HG03139 (cell line): ENCODE data around the gene FARP1.

ENCODE experiments used
- ATAC-seq: cut with Tn5 transposase; IDR thresholded peaks from one replicate; pipeline ENCODE4 v1.9.1; 2021; ENCODE audit not compliant: unreplicated experiment

FARP1 gene

GRCh38 chr13:98474292-98474691 lies 331.4 kb downstream of the FARP1 start:
- ATAC-seq = no peak

DNA sequence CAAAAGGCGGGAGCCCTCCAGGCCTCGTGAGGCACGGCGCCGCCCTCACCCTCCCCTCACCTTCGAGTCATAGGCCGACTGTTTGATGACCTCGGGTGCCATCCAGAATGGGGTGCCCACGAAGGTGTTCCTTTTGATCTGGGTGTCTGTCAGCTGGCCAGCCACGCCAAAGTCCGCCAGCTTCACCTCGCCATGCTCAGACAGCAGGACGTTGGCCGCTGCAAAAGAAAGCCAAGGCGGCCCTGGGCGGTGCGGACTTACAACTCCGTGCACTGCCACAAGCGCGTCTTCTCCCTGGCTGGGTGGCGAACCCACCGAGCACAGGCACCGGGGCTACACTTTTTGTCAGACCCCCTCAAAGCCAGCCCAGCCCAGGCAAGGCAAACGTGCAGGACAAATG lies 331.9 kb downstream of the FARP1 start:
- no peak for ATAC-seq

DNA sequence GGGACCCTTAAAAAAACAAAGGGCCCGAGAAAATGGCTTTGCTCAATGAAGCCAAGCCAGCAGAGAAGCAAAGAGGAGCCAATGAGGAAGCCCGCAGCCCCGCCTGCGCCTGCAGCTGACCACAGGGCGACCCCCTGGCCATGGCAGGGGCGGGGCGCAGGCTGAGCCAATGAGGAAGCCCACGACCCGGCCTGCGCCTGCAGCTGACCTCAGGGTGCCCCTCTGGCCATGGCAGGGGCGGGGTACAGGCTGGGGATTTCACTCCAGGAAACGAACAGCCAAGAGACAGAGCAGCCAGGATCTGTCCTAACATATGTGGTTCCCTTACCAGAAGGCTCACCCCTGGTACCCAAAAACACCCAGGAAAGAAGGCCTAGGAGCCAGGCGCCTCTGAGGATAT lies 332.6 kb downstream of the FARP1 start:
- ATAC-seq = no peak

- peak; percentile 31 for ATAC-seq
Measured at GRCh38 chr13:98476106-98476505, 333.2 kb downstream of the FARP1 start.

- peak; percentile 96 for ATAC-seq
Measured at GRCh38 chr13:98476538-98476966, 333.7 kb downstream of the FARP1 start.

DNA sequence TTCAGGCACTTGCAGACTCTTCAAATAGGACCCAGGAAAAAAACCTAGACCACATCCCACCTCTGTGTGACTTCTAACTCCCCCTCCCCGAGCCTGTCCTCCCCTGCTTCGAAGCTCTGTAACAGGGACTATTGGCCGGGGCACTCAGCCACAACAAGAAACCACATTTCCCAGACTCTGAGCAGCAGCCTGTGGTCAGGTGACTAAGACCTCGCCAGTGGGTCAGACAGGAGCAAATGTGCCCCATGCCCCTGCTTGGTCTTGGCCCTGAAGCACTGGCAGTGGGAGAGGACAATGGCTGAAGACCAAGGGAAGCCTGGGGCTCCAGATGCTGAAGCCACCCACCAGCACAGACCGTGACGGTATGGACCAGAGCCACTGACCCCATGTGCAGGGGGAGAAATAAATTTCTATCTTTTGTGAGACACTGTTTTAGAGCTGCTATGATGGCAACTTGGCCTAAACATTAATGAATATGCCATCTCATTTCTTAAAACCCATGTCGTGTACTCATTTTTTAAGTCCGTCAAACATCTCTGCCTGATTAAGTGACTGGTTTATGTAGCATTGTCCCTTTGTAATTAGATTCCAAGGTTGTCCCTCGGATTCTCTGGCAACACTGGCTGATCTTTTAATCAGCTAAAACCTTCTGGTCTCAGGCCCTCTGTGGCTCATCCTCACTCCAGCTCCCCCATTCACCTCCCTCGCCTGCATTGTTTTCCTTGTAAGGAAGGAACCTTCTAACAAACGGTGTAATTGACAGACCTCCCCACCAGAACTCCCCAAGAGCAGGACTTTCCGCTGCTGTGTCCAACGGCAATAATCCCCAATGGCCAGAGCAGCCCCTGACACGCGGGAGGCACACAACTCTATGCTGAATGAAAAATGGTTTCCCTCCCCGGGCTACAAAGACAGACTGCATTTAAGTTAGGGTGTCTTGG lies 335.6 kb downstream of the FARP1 start:
- ATAC-seq = peak; percentile 32

DNA sequence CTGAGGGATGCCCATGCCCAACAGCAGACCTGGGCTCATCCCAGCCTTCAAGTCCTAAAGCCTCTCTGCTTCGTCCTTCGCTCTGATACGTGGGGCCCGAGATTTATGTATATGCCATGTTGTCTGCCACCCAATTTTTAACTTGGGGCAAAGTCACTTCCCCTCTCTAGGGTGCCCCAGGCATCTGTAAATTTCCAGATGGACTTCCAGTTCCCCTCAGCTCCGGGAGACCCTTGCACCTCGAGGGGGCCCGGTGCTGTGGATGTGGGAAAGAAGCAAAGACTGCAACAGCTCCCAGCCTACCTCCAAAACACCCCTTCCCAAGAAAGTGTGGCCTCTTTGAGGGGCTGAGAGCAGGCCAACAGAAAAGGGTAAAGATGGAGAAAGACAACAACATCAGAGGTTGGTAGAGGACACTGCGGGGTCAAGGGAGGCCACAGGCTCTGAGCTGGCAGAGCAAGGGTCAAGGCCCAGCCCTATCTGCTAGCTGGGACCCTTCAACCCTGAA lies 336.7 kb downstream of the FARP1 start:
- ATAC-seq = no peak

DNA sequence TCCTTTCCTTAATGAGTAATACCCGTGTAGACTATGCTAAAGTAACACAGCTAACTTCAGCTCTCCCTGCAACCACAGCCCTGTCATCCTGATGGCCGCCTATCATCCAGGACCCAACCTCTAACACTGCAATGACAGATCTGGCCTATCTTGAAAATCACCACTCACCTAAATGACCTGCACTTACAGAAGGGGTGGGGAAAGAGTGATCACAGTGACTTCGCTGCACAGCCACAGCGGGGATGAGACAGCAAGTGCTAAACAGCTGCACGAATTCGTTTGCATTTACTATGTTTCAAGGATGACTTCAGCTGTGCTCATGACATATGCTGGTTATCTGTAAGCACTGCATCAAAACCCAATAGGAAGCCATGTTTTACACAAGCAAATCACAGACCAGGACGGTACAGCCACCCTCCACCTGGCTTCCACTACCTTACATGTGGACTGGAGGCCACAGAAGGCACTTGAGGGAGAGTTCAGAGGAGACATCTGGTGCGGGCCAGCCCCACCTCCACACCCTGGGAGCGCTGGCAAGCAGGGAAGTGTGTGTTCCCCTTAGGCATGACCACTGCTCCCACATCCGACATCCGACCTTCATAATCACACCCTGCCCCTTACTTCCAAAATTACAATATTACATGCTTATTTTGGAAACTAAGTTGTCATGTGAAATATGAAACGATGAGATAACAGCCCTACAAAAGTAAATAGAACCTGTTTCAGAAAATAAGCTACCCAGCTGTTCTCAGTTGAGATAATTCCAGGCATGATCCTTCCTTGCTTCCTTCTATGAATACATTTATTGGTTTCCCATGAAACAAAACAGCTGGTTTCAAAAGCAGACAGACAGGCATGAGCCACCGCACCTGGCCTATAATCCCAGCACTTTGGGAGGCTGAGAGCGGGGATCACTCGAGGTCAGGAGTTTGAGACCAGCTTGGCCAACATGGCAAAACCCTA lies 338.3 kb downstream of the FARP1 start:
- ATAC-seq = no peak

DNA sequence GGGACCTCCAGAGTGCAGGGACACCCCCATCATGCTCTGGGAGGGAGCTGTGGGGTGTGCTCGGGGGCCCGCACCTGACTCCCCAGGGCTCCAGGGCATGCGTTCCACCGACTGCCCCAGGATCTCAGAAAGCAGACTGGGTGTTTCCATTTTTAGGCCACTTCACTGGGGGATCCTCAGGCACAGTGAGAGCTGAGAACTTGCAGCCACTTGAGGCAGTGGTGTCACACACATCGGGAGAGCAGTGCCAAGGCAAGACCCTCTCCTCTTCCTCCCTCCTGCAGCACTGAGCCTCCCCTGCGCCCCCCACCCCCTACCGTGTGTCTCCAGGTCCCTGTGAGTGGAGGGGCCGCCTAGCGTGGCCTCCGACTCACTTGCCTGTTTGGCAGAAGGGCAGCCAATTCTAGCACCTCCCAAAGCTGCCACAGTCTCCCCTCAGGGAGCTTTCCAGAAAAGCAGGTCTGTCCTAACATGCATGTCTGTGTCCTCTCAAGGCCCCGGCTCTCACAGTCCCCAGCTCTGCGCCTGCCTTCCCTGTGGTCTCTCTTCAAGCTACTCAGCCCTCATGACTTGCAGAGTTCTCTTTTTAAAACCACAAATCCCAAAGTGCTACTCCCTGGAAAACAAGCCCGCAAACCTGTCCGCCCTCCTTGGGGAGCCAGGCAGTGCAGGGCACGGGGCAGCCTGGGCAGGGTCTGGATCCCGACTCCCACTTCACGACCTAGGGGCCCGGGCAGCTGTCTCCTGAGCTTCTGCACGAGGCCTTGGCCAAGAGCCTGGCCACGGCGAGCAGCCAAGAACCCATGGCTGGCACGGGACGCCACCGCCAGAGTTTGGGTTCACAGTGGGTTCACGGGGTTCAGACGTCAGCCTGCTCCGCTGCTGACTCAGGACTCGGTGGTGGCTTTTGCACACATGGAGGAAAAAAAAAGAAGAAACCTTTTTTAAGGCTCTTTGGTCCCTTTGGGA lies 339.9 kb downstream of the FARP1 start:
- no peak for ATAC-seq

- no peak for ATAC-seq
Measured at GRCh38 chr13:98483601-98484288, 340.9 kb downstream of the FARP1 start.

DNA sequence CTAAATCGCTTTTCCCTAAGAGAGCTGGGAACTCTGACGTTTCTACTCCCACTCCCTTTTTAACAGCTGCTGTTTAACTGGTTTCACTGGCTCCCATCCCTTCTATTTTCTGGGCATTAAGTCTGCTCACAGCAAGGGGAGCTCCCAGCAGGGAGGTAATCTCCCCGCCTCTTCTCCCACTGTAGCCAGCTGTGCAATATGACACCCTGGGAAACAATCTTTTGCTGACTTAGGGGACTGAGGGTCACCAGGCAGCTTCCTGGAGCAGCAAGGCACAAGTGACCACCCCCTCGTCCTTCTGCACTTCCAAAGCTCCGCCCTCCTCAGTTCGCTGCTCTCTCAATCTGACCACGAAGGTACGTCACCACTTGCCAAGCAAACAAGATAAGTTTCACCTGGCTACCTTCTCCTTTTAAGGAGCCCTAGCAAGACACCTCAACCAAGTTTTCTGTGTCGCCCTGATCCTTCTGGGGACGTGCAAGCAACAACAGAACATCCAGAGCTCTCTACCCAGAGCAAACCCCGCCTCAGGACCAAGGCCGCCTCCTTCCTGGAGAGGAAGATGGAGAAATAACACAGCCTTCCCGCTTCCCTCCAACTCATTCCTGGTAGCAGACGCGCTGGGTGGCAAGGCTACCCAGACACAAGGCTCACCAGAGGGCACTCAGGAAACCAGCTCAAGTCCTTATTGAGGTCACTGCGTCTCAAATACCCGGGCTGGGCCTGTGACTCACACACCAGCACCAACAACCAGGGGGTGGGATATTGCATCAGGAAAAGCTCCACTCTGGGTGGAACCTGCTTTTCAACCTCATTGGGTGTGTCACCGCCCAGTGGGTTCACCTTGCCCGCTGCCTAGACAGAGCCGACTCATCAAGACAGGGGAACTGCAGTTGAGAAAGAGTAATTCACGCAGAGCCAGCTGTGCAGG lies 341.7 kb downstream of the FARP1 start:
- no peak for ATAC-seq

GRCh38 chr13:98485561-98485960 lies 342.7 kb downstream of the FARP1 start:
- ATAC-seq = no peak

DNA sequence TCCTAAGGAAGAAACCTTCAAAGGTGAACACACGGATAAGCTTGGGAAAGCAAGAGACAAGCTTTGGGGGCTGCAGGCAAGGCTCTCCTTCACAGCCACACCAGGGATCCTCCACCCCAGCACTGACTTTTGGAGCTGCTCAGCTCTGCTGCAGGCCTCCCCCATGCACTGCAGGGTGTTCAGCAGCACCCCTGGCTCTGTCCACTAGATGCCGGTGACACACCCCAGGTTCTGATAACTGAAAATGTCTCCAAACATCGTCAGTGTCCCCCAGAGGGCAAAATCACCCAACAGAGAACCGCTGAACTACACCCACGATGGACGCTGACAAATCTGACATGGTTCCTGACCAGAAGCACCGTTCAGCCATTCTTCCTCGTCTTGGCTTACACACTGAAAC lies 343.5 kb downstream of the FARP1 start:
- no peak for ATAC-seq

DNA sequence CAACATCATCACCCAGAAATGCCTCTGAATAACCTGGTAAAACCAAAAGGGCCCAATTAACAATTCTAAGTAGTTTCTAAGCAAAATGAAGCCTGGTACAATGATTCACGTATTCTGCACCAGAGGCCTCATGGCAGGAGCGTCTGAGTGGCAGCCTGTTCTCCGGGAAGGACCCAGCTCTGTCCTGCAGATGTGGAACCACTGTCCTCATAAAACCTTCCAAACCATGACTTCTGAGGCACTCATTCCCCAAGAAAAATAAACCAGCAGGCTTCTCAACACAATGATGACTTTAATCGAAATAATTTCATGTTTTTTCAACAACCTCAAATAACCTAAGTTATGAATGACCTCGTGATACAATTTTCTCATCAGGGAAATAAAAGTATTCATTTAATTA lies 344.1 kb downstream of the FARP1 start:
- ATAC-seq = no peak

GRCh38 chr13:98487522-98487921 lies 344.6 kb downstream of the FARP1 start:
- ATAC-seq = no peak

DNA sequence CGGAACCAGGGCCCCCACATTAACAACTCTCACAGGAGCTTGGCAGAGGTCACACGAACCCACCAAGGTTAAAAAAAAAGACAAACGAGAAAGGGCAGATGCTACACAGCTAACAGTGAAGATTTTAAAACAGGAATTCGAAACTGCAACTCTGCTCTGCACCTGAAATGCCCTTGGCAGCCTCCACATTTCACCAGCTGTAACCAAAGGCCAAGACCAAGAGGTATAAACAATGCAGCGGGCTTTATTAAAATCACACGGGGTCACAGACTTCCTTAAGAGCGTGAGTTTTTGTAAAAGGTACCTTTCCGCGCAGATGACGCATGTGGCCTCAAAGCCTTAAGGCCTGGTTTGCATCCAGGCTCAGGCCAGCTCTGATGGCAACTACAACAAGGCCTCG lies 345.8 kb downstream of the FARP1 start:
- peak; percentile 44 for ATAC-seq

GRCh38 chr13:98489446-98490194 lies 346.7 kb downstream of the FARP1 start:
- ATAC-seq = no peak
